ENCODE measurements around the gene SNRPD3.
"Not testable (repeated sequence)": the region's sequence is repeated elsewhere in the genome, so short reads cannot be mapped to it uniquely, and the experiment has no call there.

SNRPD3 gene

GRCh38 chr22:24555165-24556039 is at the start of gene SNRPD3:
TSS of gene SNRPD3 (plus strand) at chr22:24555999. CDS start at chr22:24557675, 1,676 bp downstream.
- peak; percentile 98 for DNase-seq

- peak; percentile 12 for DNase-seq
These were observed 48.9 kb upstream of the SNRPD3 start for GRCh38 chr22:24506802-24507438.

GRCh38 chr22:24507716-24508115 is 48.1 kb upstream of the SNRPD3 start:
- DNase-seq = no peak

GRCh38 chr22:24510637-24511625 is 44.9 kb upstream of the SNRPD3 start:
- DNase-seq = peak; percentile 28

GRCh38 chr22:24512043-24512442 is 43.8 kb upstream of the SNRPD3 start:
- no peak for DNase-seq

- no peak for DNase-seq
These were observed 42.2 kb upstream of the SNRPD3 start for GRCh38 chr22:24513378-24514240.

- DNase-seq = peak; percentile 6
These were observed 41.4 kb upstream of the SNRPD3 start for GRCh38 chr22:24514241-24515026.

GRCh38 chr22:24515027-24515338 is 40.8 kb upstream of the SNRPD3 start:
- no peak for DNase-seq

- DNase-seq = no peak
These were observed 39.5 kb upstream of the SNRPD3 start for GRCh38 chr22:24516301-24516737.

- DNase-seq = no peak
These were observed 38.4 kb upstream of the SNRPD3 start for GRCh38 chr22:24517446-24517845.

GRCh38 chr22:24518228-24518627 is 37.6 kb upstream of the SNRPD3 start:
- DNase-seq = no peak

GRCh38 chr22:24518771-24519485 is 36.9 kb upstream of the SNRPD3 start:
- DNase-seq = no peak

- DNase-seq = no peak
These were observed 36.3 kb upstream of the SNRPD3 start for GRCh38 chr22:24519496-24519895.

- DNase-seq = peak; percentile 80
These were observed 34.0 kb upstream of the SNRPD3 start for GRCh38 chr22:24521791-24522245.

GRCh38 chr22:24523873-24524272 is 31.9 kb upstream of the SNRPD3 start:
- no peak for DNase-seq

- DNase-seq = peak; percentile 74
These were observed 30.3 kb upstream of the SNRPD3 start for GRCh38 chr22:24525416-24526037.

GRCh38 chr22:24526191-24526590 is 29.6 kb upstream of the SNRPD3 start:
- DNase-seq = no peak

GRCh38 chr22:24529898-24530297 is 25.9 kb upstream of the SNRPD3 start:
- no peak for DNase-seq

- DNase-seq = not testable (repeated sequence)
These were observed 24.8 kb upstream of the SNRPD3 start for GRCh38 chr22:24530968-24531367.

GRCh38 chr22:24532075-24532474 is 23.7 kb upstream of the SNRPD3 start:
- no peak for DNase-seq
